Trophoblast cell (in vitro differentiated cells and primary cell): ENCODE results near the gene COL19A1.
"Not testable (repeated sequence)": the region's sequence is repeated elsewhere in the genome, so short reads cannot be mapped to it uniquely, and the experiment has no call there.

ENCODE experiments used
- DNase-seq, 2 donors: peaks; one replicate each; pipeline ENCODE4 v3.0.0-alpha.2; 2016
- H2AFZ ChIP-seq: 2 replicates; pipeline ENCODE4 v1.6.1; 2013; ENCODE audit warnings: low read length, moderate library complexity, mild to moderate bottlenecking; ENCODE audit not compliant: insufficient read depth, poor library complexity
- H2AK5ac ChIP-seq: 2 replicates; pipeline ENCODE4 v1.6.1; 2013; ENCODE audit warnings: mild to moderate bottlenecking, low read length
- H2BK120ac ChIP-seq: 2 replicates; pipeline ENCODE4 v1.6.1; 2013; ENCODE audit warnings: low read length, mild to moderate bottlenecking, moderate library complexity; ENCODE audit not compliant: insufficient read depth, poor library complexity
- H2BK12ac ChIP-seq: 2 replicates; pipeline ENCODE4 v1.6.1; 2013; ENCODE audit warnings: mild to moderate bottlenecking, low read length, moderate library complexity
- H2BK5ac ChIP-seq: 2 replicates; pipeline ENCODE4 v1.6.1; 2013; ENCODE audit warnings: low read length, low read depth, moderate library complexity, mild to moderate bottlenecking; ENCODE audit not compliant: poor library complexity
- H3K14ac ChIP-seq: 2 replicates; pipeline ENCODE4 v1.6.1; 2013; ENCODE audit warnings: mild to moderate bottlenecking, low read length
- H3K18ac ChIP-seq: 2 replicates; pipeline ENCODE4 v1.6.1; 2013; ENCODE audit warnings: mild to moderate bottlenecking, low read length
- H3K23ac ChIP-seq: 2 replicates; pipeline ENCODE4 v1.6.1; 2013; ENCODE audit warnings: low read length
- H3K27ac ChIP-seq: 2 replicates; pipeline ENCODE4 v1.5.1; 2013; ENCODE audit warnings: low read depth, mild to moderate bottlenecking, inconsistent platforms, low read length, moderate library complexity
- H3K27me3 ChIP-seq: 2 replicates; pipeline ENCODE4 v1.6.1; 2013; ENCODE audit warnings: inconsistent platforms, mild to moderate bottlenecking, low read length, moderate library complexity; ENCODE audit not compliant: insufficient read depth
- H3K36me3 ChIP-seq, 2 experiments: 1 replicate in 1 of 2; 2 replicates in 1 of 2; pipeline ENCODE4 v1.6.1; 2013; ENCODE audit warnings: low read length in 2 of 2, mild to moderate bottlenecking in 2 of 2, moderate library complexity in 1 of 2; ENCODE audit not compliant: insufficient read depth in 2 of 2, control insufficient read depth in 1 of 2
- H3K4ac ChIP-seq: 2 replicates; pipeline ENCODE4 v1.6.1; 2013; ENCODE audit warnings: low read depth, mild to moderate bottlenecking, low read length, moderate library complexity
- H3K4me1 ChIP-seq, 2 experiments: 1 replicate in 1 of 2; 2 replicates in 1 of 2; pipeline ENCODE4 v1.6.1; 2013; ENCODE audit warnings: low read length in 2 of 2, mild to moderate bottlenecking in 2 of 2, moderate library complexity in 1 of 2; ENCODE audit not compliant: insufficient read depth in 2 of 2, control insufficient read depth in 1 of 2
- H3K4me2 ChIP-seq: 2 replicates; pipeline ENCODE4 v1.6.1; 2013; ENCODE audit warnings: inconsistent platforms, mild to moderate bottlenecking, low read length, moderate library complexity
- H3K4me3 ChIP-seq: 2 replicates; pipeline ENCODE4 v1.5.1; 2013; ENCODE audit warnings: mild to moderate bottlenecking, low read depth, low read length, inconsistent platforms
- H3K79me1 ChIP-seq: one replicate; pipeline ENCODE4 v1.6.1; 2013; ENCODE audit warnings: low read length
- H3K79me2 ChIP-seq: 2 replicates; pipeline ENCODE4 v1.6.1; 2013; ENCODE audit warnings: low read length, mild to moderate bottlenecking; ENCODE audit not compliant: control insufficient read depth, insufficient read depth, poor library complexity
- H3K9ac ChIP-seq: 2 replicates; pipeline ENCODE4 v1.6.1; 2013; ENCODE audit warnings: mild to moderate bottlenecking, low read length
- H3K9me3 ChIP-seq: 2 replicates; pipeline ENCODE4 v1.6.1; 2013; ENCODE audit warnings: low read depth, mild to moderate bottlenecking, control low read depth, inconsistent platforms, low read length; ENCODE audit not compliant: insufficient read depth
- H4K12ac ChIP-seq: 2 replicates; pipeline ENCODE4 v1.6.1; 2013; ENCODE audit warnings: low read depth, mild to moderate bottlenecking, low read length, moderate library complexity
- H4K8ac ChIP-seq: 2 replicates; pipeline ENCODE4 v1.6.1; 2013; ENCODE audit warnings: low read depth, mild to moderate bottlenecking, low read length, moderate library complexity
- H4K91ac ChIP-seq: one replicate; pipeline ENCODE4 v1.6.1; 2013; ENCODE audit warnings: low read depth, mild to moderate bottlenecking, low read length, moderate library complexity
- WGBS: extraction: QIAGEN DNeasy Blood & Tissue Kit; methylation state at CpG from one replicate; pipeline ENCODE4 v1.1.7; 2013; ENCODE audit warnings: missing lambda C conversion rate; ENCODE audit not compliant: insufficient read length, insufficient coverage; ENCODE audit errors: extremely low coverage; 5-methylcytosine and 5-hydroxymethylcytosine counted together

COL19A1 gene

GRCh38 chr6:69954733-69955132, 88.4 kb downstream of the COL19A1 start:
- no peak overlapping the region for H3K9ac ChIP-seq
- H2BK12ac ChIP-seq = no peak overlapping the region
- no peaks in the 10 kb centered on the region for H3K79me2 ChIP-seq
- H3K23ac ChIP-seq = no peak overlapping the region
- H3K9me3 ChIP-seq = no peaks in the 10 kb centered on the region
- no CpG with 5 or more reads among the region's 1 CpG for WGBS
- H3K18ac ChIP-seq = no peak overlapping the region
- no peak overlapping the region for H2AK5ac ChIP-seq
- no peak overlapping the region for H2AFZ ChIP-seq
- no peak overlapping the region for H2BK5ac ChIP-seq
- peaks cover 2% of the 10 kb centered on the region in 2 experiments for H3K4me1 ChIP-seq
- no peak overlapping the region for H3K4ac ChIP-seq
- H3K4me3 ChIP-seq = no peak overlapping the region
- no peaks in the 10 kb centered on the region for H3K36me3 ChIP-seq
- no peaks in the 10 kb centered on the region for H3K27me3 ChIP-seq
- H4K91ac ChIP-seq = no peak overlapping the region
- no peak overlapping the region for H3K14ac ChIP-seq
- H3K79me1 ChIP-seq = peaks cover 4% of the 10 kb centered on the region
- H4K8ac ChIP-seq = no peak overlapping the region
- no peak overlapping the region for H3K27ac ChIP-seq
- no peak for DNase-seq
- H3K4me2 ChIP-seq = no peak overlapping the region
- no peak overlapping the region for H2BK120ac ChIP-seq
- H4K12ac ChIP-seq = no peak overlapping the region

- Histone ChIP-seq H4K8ac (peak overlapping the region; percentile 54), H3K9ac (no peak overlapping the region), H3K18ac (no peak overlapping the region), H3K27ac (no peak overlapping the region), H3K9me3 (no peaks in the 10 kb centered on the region), H3K27me3 (no peaks in the 10 kb centered on the region), H3K14ac (no peak overlapping the region), H2BK5ac (peak overlapping the region; percentile 84), H3K23ac (no peak overlapping the region), H3K36me3 (no peaks in the 10 kb centered on the region), H2BK120ac (peak overlapping the region; percentile 88), H3K4ac (no peak overlapping the region), H3K79me1 (peaks cover 10% of the 10 kb centered on the region), H4K91ac (peak overlapping the region; percentile 62), H3K79me2 (no peaks in the 10 kb centered on the region), H2AFZ (no peak overlapping the region), H3K4me2 (no peak overlapping the region), H3K4me3 (no peak overlapping the region), H2AK5ac (no peak overlapping the region), H4K12ac (no peak overlapping the region), H3K4me1 (peaks cover 2 to 5% of the 10 kb centered on the region in 2 experiments), H2BK12ac (peak overlapping the region; percentile 95)
- no peak for DNase-seq
- WGBS = no CpG with 5 or more reads among the region's 3 CpGs
Measured at GRCh38 chr6:69957985-69958559, 91.7 kb downstream of the COL19A1 start.

DNA sequence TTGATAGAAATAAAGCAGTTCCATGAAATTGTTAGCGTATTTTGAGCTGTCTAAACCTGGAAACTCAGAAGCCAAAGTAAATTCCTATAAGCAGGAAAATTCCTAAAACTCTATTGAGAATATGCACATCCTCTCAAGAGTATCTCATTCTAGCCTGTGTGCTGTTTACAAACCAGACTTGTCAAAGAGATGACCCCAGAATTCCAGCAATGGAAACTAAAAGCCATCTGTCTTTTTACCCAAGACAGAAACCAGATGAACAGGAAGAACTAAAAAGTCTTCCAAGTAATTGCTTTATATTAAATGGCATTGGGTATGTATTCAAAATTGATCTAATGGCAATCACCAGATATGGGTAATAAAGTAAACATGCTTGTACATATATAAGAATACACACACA, 92.6 kb downstream of the COL19A1 start:
- Histone ChIP-seq H4K8ac (no peak overlapping the region), H4K91ac (no peak overlapping the region), H2BK12ac (no peak overlapping the region), H3K23ac (no peak overlapping the region), H3K9me3 (no peaks in the 10 kb centered on the region), H3K27me3 (no peaks in the 10 kb centered on the region), H3K4me2 (no peak overlapping the region), H3K4me1 (peaks cover 2 to 5% of the 10 kb centered on the region in 2 experiments), H2BK120ac (no peak overlapping the region), H3K79me2 (no peaks in the 10 kb centered on the region), H3K4ac (no peak overlapping the region), H2BK5ac (no peak overlapping the region), H2AFZ (no peak overlapping the region), H3K9ac (no peak overlapping the region), H3K18ac (no peak overlapping the region), H2AK5ac (no peak overlapping the region), H3K79me1 (peaks cover 10% of the 10 kb centered on the region), H4K12ac (no peak overlapping the region), H3K27ac (no peak overlapping the region), H3K36me3 (no peaks in the 10 kb centered on the region), H3K4me3 (no peak overlapping the region), H3K14ac (no peak overlapping the region)
- no CpG with 5 or more reads among the region's 1 CpG for WGBS
- no peak for DNase-seq

DNA sequence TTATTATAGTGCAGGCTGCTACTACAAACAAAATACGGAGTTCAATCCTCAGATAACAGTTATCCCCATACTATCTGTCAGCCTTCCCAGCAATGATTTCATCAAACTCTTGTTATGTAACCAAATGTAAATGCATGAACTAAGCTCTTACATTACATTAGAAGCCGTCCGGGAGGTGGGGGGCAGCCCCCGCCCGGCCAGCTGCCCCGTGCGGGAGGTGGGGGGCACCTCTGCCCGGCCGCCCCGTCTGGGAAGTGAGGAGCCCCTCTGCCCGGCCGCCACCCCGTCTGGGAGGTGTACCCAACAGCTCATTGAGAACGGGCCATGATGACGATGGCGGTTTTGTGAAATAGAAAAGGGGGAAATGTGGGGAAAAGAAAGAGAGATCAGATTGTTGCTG, 99.6 kb downstream of the COL19A1 start:
- H2BK120ac ChIP-seq, DNase-seq, H3K18ac ChIP-seq, H3K4me3 ChIP-seq, H3K4me1 ChIP-seq, H3K23ac ChIP-seq, H2BK5ac ChIP-seq, H4K8ac ChIP-seq, H3K27me3 ChIP-seq, H2AK5ac ChIP-seq, H3K27ac ChIP-seq, H4K12ac ChIP-seq, H3K14ac ChIP-seq, H3K9ac ChIP-seq, H4K91ac ChIP-seq, H3K9me3 ChIP-seq, H3K79me2 ChIP-seq, H3K4me2 ChIP-seq, H3K79me1 ChIP-seq, H2AFZ ChIP-seq, H3K4ac ChIP-seq, H2BK12ac ChIP-seq, H3K36me3 ChIP-seq: not testable (repeated sequence)
- no CpG with 5 or more reads among the region's 16 CpGs for WGBS
